GM18858 (cell line): ENCODE data around the gene GLRX5.
"Not testable (repeated sequence)": the region's sequence is repeated elsewhere in the genome, so short reads cannot be mapped to it uniquely, and the experiment has no call there.

Experiments
- ATAC-seq: cut with Tn5 transposase; IDR thresholded peaks from one replicate; pipeline ENCODE4 v1.9.1; 2021; ENCODE audit not compliant: unreplicated experiment

GLRX5 gene

DNA sequence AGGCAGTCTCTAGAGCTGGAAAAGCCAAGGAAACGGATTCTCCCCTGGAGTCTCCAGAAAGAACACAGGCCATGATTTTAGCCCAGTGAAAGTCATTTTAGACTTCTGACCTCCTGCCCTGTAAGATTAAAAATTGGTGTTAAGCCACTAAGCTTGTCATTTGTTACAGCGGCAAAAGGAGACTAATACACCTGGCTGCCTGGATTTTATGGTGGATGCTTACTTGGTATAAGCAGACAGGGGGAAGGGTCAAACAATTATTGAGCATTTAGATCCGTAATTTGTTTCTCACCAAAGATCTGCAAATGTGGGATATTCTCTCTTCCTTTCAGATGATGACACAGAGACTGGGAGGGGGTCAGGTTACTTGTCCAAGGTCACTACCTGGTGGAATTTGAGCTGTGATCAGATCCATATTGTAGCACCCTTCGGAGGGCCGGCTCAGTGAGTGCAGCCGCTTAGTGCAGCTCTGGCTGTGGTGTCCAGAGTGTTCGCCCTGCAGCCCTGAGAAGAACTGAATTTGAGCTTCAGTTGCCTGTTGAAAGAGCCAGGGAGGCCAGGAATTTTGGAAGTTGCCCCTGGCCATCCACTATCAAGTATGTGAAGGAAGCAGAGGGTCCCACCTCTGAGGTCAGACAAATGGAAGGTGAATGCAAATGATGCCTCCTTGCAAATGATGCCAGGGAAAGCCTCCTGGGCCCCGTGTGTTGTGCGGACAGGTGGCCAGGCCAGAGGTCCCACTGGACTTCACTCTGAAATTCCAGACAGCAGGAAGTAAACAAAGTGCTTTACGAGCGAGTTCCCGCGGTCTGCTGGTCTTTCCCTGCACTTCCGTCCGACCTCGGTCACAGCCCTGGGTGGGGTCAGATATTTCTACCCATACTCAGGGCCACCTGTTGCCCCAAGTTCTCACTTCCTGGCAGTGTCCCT, 15.1 kb downstream of the GLRX5 start:
- no peak for ATAC-seq

- ATAC-seq, result no peak
Measured at GRCh38 chr14:95551435-95551834, 16.6 kb downstream of the GLRX5 start.

DNA sequence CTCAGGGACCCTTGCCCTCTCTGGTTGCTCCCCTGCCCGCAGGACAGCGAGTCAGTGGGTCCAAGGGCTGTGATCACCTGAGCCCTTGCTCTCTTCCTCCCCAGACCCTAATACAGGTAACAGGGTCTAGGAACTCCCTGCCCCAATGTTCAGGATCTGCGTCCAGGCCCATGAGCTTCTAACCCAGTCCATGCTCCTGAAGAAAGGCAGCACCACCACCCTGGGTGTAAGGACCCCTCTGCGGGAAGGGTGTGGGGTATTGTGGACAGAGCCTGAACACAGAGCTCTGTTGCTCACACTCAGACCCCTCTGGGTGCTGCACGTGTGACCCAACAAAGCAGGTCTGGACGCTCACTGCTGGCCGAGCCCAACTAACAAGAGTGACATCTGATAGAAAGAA, 18.3 kb downstream of the GLRX5 start:
- no peak for ATAC-seq

DNA sequence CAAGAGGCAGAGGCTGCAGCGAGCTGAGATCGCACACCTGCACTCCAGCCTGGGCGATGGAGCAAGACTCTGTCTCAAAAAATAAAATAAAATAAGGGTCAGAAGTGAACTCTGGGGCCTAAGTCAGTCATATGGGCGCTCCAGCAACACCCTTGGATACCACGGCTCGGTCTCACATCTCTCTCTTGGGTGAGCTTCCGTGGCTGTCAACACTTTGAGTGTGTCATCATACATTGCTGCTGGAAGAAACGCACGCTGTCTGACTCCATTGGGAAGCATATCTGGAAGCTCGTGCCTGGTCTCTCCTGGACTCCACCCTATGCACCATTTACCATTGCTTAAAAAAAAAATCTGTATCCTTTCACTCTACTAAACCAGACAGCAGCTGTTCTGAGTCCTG, 20.2 kb downstream of the GLRX5 start:
- no peak for ATAC-seq

DNA sequence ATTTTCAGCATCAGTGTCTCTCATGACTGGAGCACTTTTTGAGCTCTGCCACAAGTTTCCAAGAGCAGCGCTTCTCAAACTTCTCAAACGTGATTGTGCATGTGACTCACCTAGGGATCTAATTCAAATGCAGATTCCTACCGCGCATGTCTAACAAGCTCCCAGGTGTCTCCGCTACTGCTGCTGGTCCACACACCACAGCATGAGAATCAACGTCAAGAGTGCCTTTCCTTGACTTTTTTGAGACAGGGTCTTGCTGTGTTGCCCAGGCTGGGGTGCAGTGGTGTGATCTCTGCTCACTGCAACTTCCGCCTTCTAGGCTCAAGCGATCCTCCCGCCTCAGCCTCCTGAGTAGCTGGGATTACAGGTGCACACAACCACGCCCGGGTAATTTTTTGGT, 22.4 kb downstream of the GLRX5 start:
- no peak for ATAC-seq

- ATAC-seq, result no peak
Measured at GRCh38 chr14:95557832-95558231, 23.0 kb downstream of the GLRX5 start.

DNA sequence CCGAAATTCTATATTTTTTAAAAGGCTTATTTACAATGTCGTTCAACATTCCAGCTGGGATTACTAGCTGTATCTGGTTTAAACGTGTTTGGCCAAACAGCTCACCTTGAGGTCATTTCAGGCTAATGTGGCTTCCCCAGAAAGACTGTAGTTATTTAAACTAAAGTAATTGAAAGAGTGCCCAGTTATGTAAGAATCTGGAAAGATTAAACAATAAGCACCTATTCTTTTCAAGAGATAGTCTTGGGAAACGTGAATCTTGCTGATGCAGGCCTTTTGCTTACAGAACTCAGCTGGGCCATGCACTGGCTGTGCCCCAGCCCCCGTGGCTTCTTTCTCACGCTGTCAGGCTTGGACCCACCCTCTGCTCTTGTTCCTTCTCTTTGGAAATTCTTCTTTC, 24.4 kb downstream of the GLRX5 start:
- no peak for ATAC-seq

GRCh38 chr14:95561001-95561412, 26.2 kb downstream of the GLRX5 start:
- peak; percentile 82 for ATAC-seq

GRCh38 chr14:95562892-95563685, 28.2 kb downstream of the GLRX5 start:
- no peak for ATAC-seq

- ATAC-seq, result no peak
Measured at GRCh38 chr14:95564060-95564459, 29.2 kb downstream of the GLRX5 start.

DNA sequence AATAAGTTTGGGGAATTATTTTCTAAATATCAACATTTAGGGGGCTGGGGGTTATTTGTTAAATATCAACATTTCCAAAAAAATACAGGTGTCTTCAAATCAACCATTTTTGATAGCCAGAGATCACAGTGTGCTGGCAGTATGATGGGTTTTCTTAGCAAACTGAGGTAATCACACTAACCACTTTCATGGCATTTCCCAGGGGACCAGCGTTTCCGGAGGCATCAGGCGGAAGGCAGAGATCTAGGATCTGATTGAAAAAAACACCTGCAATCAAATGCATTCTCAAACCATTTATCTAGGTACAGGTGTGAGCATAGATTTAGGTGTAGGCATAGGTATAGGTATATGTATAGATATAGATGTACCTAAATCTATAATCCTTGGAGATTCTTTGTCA, 34.6 kb downstream of the GLRX5 start:
- no peak for ATAC-seq

DNA sequence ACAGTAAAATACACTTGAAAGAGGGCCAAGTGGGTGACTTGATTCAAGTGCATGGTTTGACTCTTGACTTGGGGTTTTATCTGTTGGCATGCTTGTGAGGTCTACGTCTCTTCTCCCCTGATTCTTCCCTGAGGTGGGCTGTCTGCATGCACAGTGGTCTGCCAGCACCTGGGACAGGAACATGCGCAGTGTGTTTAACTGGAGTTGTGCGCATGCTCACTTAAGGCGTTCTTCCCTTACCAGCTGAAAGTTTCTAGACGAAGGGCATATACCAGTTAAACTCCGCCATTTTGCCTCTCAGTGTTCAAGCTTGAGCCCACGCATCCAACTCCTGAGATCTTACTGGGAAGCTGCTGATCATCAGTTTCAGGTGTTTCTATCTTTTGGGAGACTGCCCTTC, 38.5 kb downstream of the GLRX5 start:
- ATAC-seq, result no peak

DNA sequence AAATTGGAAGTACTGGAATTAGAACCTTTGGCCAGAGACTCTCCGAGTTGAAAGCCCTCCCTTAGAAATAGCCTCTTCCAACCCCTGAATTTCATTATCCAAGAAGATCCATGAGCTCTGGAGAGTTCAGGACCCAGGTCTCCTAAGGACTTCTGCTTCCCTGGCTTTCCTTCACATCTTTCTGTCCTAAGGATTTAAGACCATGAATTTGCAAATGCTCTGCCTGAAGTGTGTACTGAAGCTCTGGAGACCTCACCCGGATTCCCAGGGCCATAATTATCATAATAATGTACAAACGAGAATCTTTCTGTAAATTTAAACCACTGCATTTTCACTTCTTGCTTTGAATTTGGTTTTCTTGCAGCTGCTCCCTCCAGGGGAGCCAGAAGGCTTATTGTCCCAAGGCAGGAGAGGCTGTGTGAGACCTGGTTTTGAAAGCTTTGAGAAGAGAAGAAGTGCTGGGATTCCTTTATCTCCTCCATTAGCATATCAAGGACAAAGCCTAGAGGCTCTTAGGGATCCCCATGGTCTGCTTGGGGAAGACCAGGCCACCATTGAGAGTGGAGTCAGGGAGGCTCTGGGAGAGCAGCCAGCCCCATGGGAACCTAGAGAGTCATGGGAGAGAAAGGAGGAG, 41.1 kb downstream of the GLRX5 start:
- ATAC-seq, result no peak

DNA sequence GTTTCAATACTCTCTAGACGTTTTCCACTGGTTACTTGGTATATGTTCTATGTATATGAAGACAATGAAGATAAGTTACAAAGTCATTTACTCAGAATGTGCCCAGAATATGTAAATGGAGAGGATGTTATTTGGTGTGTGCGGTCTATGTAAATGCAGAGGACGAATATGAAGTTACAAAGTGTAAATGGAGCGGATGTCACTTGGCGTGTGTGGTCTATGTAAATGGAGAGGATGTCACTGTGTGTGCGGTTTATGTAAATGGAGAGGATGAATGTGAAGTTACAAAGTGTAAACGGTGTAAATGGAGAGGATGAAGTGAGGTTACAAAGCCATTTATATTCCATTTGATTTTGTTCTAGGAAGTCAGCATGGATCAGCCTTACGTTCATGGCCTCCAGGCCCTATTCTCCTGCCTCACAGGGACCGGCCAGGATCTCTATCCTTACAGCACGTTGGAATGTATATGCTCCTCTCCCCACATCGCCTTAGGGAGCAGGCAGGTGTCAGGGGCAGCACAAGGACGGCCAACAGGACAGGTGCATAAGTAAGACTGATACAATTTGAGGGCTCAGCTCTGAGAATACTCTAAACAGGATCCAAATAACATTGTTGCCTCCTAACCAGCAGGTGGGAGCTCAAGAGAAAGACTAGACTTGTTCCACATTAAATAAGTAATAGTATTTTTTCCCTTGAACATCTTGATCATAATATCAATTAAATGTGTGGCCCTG, 42.4 kb downstream of the GLRX5 start:
- ATAC-seq, result peak; percentile 99

GRCh38 chr14:95577870-95578269, 43.0 kb downstream of the GLRX5 start:
- no peak for ATAC-seq

- not testable (repeated sequence) for ATAC-seq
Measured at GRCh38 chr14:95583836-95584617, 49.2 kb downstream of the GLRX5 start.

DNA sequence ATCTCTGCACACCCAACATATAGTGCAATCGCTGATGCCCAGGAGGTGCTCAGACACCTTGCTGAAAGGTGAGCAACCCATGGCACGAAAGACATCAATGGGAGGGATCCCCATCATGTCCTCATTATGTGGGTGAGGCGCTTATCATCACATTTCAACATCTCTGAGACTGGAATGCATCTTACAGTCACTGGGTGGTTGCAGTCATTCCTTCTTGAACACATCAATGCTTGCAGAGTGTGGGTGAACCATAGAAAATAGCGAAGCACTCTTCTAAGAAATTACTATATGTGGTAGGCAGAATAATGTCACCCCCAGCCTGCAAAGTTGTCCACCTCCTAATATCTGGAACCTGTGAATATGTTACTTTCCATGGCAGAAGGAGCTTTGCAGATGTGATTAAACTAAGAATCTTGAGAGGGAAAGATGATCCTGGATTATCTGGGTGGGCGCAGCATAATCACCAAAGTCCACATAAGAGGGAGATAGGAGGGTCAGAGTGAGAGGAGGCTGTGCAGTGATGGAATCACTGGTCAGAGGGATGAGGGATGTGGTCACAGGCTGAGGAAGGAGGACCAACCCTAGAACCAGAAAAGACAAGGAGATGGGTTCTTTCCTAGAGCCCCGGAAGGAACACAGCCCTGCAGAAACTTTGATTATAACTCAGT, 51.2 kb downstream of the GLRX5 start:
- no peak for ATAC-seq

DNA sequence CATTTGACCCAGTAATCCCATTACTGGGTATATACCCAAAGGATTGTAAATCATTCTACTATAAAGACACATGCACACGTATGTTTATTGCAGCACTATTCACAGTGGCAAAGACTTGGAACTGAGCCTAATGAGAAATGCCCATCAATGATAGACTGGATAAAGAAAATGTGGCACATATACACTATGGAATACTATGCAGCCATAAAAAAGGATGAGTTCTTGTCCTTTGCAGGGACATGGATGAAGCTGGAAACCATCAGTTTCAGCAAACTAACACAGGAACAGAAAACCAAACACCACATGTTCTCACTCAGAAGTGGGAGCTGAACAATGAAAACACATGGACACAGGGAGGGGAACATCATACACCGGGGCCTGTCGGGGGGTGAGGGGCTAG, 56.3 kb downstream of the GLRX5 start:
- not testable (repeated sequence) for ATAC-seq
